Measurements from ENCODE around the gene ARID1B. TPM values are rescaled to one million over a fixed set of nuclear protein-coding genes. Genes with fewer than 3 reads are reported as not detected.

Gene ARID1B
- total RNA-seq, 4 donors from 2014 or later, result 157 to 315 (median 206) TPM

DNA sequence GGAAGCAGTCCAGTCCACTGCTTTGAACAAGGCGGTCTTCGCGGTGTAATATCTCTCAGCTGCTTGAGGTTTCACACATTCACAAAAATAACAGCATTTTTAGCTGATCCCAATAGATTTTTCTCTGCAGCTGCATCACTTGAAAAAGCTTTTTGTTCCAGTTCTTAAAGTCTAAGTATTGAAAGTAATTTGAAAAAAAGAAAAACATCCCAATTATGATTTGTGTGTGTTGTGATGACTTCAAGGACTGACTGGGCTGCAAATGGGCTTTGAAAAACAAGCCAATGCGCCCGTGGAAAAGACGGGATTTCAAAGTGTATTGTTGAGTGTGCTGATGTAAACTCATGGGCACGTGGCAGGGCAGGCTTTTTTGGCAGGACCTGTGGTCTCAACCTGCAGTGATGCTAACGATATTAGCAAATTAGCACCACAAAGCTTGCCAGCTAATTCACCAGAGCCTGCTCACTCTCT, 395.1 kb downstream of the ARID1B start:
- Histone ChIP-seq H3K9me3 (no peaks in the 10 kb centered on the region), H3K36me3 (peaks cover 6 to 10% of the 10 kb centered on the region in 2 donors)
- 86 to 89% methylated on average over 8 of the region's 8 CpGs for WGBS, 2 donors

DNA sequence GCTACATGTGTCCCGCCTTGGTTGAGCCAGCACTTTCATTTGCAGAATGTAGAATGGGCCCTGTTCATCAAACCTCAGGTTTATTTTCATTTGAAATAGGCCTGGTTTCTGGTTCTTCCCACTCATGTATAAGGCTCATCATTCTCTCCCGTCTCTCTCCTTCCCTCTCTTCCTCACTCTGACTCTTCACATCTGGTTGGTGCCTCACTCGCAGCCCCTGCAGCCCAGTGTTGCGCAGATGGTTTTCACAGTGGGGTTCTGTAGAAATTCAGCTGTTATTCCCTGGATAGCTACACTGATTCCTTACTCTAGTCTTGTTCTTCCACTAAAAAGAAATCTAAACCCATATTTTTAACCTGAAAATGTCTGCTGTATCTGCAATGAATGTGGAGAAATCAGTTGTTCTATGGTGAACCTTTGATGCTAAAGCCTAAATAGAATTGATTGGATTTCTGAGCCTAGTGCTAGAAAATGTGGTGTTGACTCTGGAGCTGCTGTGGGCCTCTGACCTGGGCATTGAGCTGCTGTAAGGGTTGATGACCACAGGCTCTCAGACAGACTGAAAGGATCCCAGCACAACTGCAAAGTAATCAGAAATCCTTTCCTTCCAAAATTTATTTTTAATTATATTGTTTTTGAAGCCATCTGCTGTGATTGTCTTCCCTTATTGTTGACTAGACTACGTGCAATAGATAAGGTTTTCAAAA, 395.8 kb downstream of the ARID1B start:
- peaks cover 0 to 2% of the 10 kb centered on the region in 2 donors for H3K4me1 ChIP-seq
- no peaks in the 10 kb centered on the region for H3K27me3 ChIP-seq
- peaks cover 6% of the 10 kb centered on the region in 2 donors for H3K36me3 ChIP-seq
- intact Hi-C loops (cut with DNase I), result loop anchor here (10.0 kb wide), 1 partner anchor 398 kb away; the partner anchor contains the start of gene ARID1B
- no peak for DNase-seq
- WGBS, 2 donors, result 96 to 97% methylated on average over 5 of the region's 5 CpGs
- TF ChIP-seq, protein P1, sequence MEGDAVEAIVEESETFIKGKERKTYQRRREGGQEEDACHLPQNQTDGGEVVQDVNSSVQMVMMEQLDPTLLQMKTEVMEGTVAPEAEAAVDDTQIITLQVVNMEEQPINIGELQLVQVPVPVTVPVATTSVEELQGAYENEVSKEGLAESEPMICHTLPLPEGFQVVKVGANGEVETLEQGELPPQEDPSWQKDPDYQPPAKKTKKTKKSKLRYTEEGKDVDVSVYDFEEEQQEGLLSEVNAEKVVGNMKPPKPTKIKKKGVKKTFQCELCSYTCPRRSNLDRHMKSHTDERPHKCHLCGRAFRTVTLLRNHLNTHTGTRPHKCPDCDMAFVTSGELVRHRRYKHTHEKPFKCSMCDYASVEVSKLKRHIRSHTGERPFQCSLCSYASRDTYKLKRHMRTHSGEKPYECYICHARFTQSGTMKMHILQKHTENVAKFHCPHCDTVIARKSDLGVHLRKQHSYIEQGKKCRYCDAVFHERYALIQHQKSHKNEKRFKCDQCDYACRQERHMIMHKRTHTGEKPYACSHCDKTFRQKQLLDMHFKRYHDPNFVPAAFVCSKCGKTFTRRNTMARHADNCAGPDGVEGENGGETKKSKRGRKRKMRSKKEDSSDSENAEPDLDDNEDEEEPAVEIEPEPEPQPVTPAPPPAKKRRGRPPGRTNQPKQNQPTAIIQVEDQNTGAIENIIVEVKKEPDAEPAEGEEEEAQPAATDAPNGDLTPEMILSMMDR (IDR thresholded peaks at IDR 0.05), result no peak
- no peak for TF ChIP-seq POLR2A (IDR thresholded peaks at IDR 0.05)
- H3K9me3 ChIP-seq, result no peaks in the 10 kb centered on the region
- H3K27ac ChIP-seq, result no peak overlapping the region
- H3K4me3 ChIP-seq (replicated peaks in 1 of 3), result no peak overlapping the region

More for the DNA sequence above, 395.1 kb downstream of the ARID1B start:
- Histone ChIP-seq H3K27ac (no peak overlapping the region), H3K27me3 (no peaks in the 10 kb centered on the region), H3K4me3 (replicated peaks in 1 of 3) (no peak overlapping the region), H3K4me1 (peaks cover 0 to 2% of the 10 kb centered on the region in 2 donors)
- TF ChIP-seq, protein P1 (IDR thresholded peaks at IDR 0.05), result no peak
- TF ChIP-seq POLR2A (IDR thresholded peaks at IDR 0.05), result no peak
- no peak for DNase-seq
- intact Hi-C loops (cut with DNase I), result loop anchor here (10.0 kb wide), 1 partner anchor 397 kb away; the partner anchor contains the start of gene ARID1B

DNA sequence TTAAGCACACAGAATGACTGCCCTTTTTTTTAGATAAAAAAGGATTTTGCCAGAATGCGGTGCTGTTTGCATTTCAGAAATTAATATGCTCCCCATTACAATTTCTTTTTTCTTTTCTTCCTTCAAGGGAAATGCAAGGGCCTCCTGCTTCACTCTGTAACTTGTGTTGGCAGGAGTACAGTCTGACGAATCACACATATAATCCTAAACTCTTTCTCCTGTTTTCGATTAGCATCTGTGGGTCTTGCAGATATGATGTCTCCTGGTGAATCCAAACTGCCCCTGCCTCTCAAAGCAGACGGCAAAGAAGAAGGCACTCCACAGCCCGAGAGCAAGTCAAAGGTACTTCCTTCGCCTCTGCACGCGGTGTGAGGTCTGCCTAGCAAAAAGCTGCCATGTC, 396.6 kb downstream of the ARID1B start:
- Histone ChIP-seq H3K27me3 (no peaks in the 10 kb centered on the region), H3K36me3 (peaks cover 0 to 4% of the 10 kb centered on the region in 2 donors), H3K27ac (no peak overlapping the region), H3K9me3 (no peaks in the 10 kb centered on the region), H3K4me1 (peaks cover 0 to 2% of the 10 kb centered on the region in 2 donors), H3K4me3 (replicated peaks in 1 of 3) (no peak overlapping the region)
- no peak for DNase-seq
- TF ChIP-seq, protein P1 (IDR thresholded peaks at IDR 0.05), result no peak
- TF ChIP-seq POLR2A (IDR thresholded peaks at IDR 0.05), result no peak
- intact Hi-C loops (cut with DNase I), result loop anchor here (10.0 kb wide), 1 partner anchor 399 kb away; the partner anchor contains the start of gene ARID1B
- 92 to 94% methylated on average over 8 of the region's 8 CpGs for WGBS, 2 donors

DNA sequence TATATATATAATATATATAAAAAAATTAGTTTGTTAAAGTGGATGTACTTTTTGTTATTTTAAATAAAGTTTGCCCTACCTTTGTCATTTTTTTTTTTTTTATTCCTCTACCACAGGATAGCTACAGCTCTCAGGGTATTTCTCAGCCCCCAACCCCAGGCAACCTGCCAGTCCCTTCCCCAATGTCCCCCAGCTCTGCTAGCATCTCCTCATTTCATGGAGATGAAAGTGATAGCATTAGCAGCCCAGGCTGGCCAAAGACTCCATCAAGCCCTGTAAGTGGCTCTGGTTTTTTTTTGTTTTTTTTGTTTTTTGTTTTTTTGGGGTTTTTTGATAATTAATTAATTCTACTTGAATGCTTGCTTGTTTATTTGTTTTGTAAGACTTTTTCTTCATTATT, 397.6 kb downstream of the ARID1B start:
- Histone ChIP-seq H3K27me3 (no peaks in the 10 kb centered on the region), H3K9me3 (no peaks in the 10 kb centered on the region), H3K36me3 (peaks cover 0 to 3% of the 10 kb centered on the region in 2 donors), H3K27ac (no peak overlapping the region), H3K4me3 (replicated peaks in 1 of 3) (no peak overlapping the region), H3K4me1 (no peaks in the 10 kb centered on the region)
- no peak for DNase-seq
- no peak for TF ChIP-seq POLR2A (IDR thresholded peaks at IDR 0.05)
- TF ChIP-seq, protein P1 (IDR thresholded peaks at IDR 0.05), result no peak
- intact Hi-C loops (cut with DNase I), result loop anchor here (10.0 kb wide), 1 partner anchor 400 kb away; the partner anchor contains the start of gene ARID1B

DNA sequence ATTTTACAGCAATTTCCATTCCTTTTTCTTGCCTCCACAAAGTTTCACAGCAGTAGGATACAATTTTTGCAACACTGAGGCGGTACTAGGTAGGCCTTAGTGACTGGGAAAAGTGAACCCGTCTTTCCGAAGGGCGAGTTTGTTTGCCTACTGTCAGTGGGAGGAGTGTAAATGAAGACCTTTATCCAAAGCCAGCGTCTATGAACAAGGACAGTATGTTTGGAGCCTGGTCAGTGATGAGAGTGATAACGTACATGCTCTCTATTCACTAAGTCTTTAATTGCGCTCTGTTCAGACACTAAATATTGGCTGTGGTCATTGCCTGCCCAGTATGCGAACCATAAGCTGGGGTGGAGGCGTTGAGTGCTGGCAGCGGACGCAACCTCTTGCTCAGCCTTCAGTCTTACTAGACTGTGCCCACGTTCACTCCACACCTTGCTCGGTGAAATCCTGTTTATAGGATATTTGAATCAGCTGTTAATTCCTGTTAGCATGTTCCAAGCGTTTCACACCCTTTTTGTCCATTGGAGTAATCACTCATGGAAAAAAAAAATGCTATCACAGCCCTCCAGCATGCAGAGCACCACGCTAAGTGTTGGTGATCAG, 400.7 kb downstream of the ARID1B start:
- Histone ChIP-seq H3K9me3 (no peaks in the 10 kb centered on the region), H3K36me3 (peaks cover 8 to 15% of the 10 kb centered on the region in 2 donors), H3K27me3 (no peaks in the 10 kb centered on the region), H3K4me1 (no peaks in the 10 kb centered on the region), H3K27ac (no peak overlapping the region), H3K4me3 (replicated peaks in 1 of 3) (no peak overlapping the region)
- no peak for DNase-seq
- WGBS, 2 donors, result 96 to 98% methylated on average over 15 of the region's 15 CpGs
- intact Hi-C loops (cut with DNase I), result loop anchor here (10.0 kb wide), 1 partner anchor 403 kb away; the partner anchor contains the start of gene ARID1B
- TF ChIP-seq, protein P1 (IDR thresholded peaks at IDR 0.05), result no peak
- no peak for TF ChIP-seq POLR2A (IDR thresholded peaks at IDR 0.05)
